ENCODE measurements around the gene MSMB. TPM values are rescaled to one million over a fixed set of nuclear protein-coding genes. Genes with fewer than 3 reads are reported as not detected.

MSMB gene
- total and polyA plus RNA-seq, 2 of the 8 experiments (the other 6 are each of a cell fraction or from before 2014, with no cell fraction given) = not detected

GRCh38 chr10:46024948-46025347, 21.1 kb downstream of the MSMB start:
- Histone ChIP-seq H4K20me1 (replicated peaks in 1 of 2; ENCODE audit: control insufficient read depth in 1 of 2, insufficient read depth in 2 of 2, low read length in 2 of 2) (peaks cover 3 to 21% of the 10 kb centered on the region in 2 experiments), H2BK15ac (ENCODE audit: low read length) (no peak overlapping the region), H2BK120ac (replicated peaks; ENCODE audit: low read depth, low read length) (no peak overlapping the region), H3K23me2 (ENCODE audit: low read depth, low read length) (peaks cover 3% of the 10 kb centered on the region; the same call in 1 of the 2 replicates), H3K4me1 (replicated peaks in 1 of 4; ENCODE audit: control insufficient read depth in 3 of 4, insufficient read depth in 4 of 4, low read length in 3 of 4) (peaks cover 0 to 16% (median 5%) of the 10 kb centered on the region in 4 experiments; a peak in 5 of 7 replicates), H2BK5ac (ENCODE audit: low read depth, low read length) (no peak overlapping the region), H3K4me3 (ENCODE audit: extremely low read depth in 1 of 4, insufficient read depth in 2 of 4, low read depth in 3 of 4, low read length in 4 of 4) (no peak overlapping the region), H3K56ac (replicated peaks; ENCODE audit: insufficient read length, low read depth, low read length) (no peak overlapping the region), H2AFZ (ENCODE audit: low read length) (no peak overlapping the region), H3K18ac (ENCODE audit: extremely low read depth, low read length) (no peak overlapping the region), H3K9ac (replicated peaks in 1 of 4; ENCODE audit: extremely low read depth in 1 of 4, low read depth in 3 of 4, low read length in 3 of 4) (no peak overlapping the region), H4K5ac (ENCODE audit: insufficient read length, low read depth, low read length) (no peak overlapping the region), H3K79me2 (ENCODE audit: control insufficient read depth in 1 of 2, insufficient read depth in 2 of 2, low read length in 2 of 2) (peaks cover 0 to 78% of the 10 kb centered on the region in 2 experiments; a peak in 3 of 4 replicates), H4K91ac (replicated peaks; ENCODE audit: insufficient read length, low read length) (no peak overlapping the region), H2AK5ac (ENCODE audit: low read depth, low read length) (no peak overlapping the region), H3K14ac (ENCODE audit: insufficient read length) (no peak overlapping the region), H3K23ac (ENCODE audit: insufficient read length) (no peak overlapping the region), H3K27me3 (replicated peaks in 1 of 4; ENCODE audit: control insufficient read depth in 3 of 4, extremely low read depth in 1 of 4, insufficient read depth in 3 of 4, low read length in 3 of 4) (no peaks in the 10 kb centered on the region), H4K8ac (ENCODE audit: extremely low read depth, insufficient read depth, low read length) (no peak overlapping the region), H3K4ac (replicated peaks; ENCODE audit: insufficient read length, low read depth, low read length) (no peak overlapping the region), H3K27ac (ENCODE audit: low read depth, low read length) (no peak overlapping the region), H3K4me2 (ENCODE audit: insufficient read depth in 1 of 2, low read depth in 2 of 2, low read length in 2 of 2) (no peak overlapping the region), H3K79me1 (ENCODE audit: low read depth, low read length) (peaks cover 2% of the 10 kb centered on the region; the same call in 1 of the 2 replicates), H3K36me3 (ENCODE audit: control insufficient read depth in 2 of 4, insufficient read depth in 4 of 4, low read length in 3 of 4) (no peaks in the 10 kb centered on the region), H2BK20ac (ENCODE audit: low read length) (no peak overlapping the region), H2BK12ac (ENCODE audit: low read depth, low read length) (no peak overlapping the region), H3K9me3 (ENCODE audit: insufficient read depth in 2 of 2, low read depth in 1 of 2, low read length in 1 of 2) (no peaks in the 10 kb centered on the region)
- POLR2A ChIA-PET (ENCODE audit: partially characterized antibody) = no interaction called here
- DNase-seq (ENCODE audit: low read depth in 1 of 2, low spot score in 2 of 2) = no peak
- no peak for FAIRE-seq
- CTCF ChIA-PET (ENCODE audit: partially characterized antibody) = interaction anchor here (1.0 to 1.2 kb wide), 2 partner anchors 23 to 200 kb away, joined by 3 read pairs; no protein-coding TSS in a partner anchor
- TF ChIP-seq SAP30 (IDR thresholded peaks at IDR 0.05; ENCODE audit: insufficient read depth, insufficient replicate concordance, low read length) = no peak
- no peak for TF ChIP-seq SRF (IDR thresholded peaks at IDR 0.05; ENCODE audit: low read depth, low read length)
- TF ChIP-seq CBX8 (IDR thresholded peaks at IDR 0.05; ENCODE audit: borderline replicate concordance, low read depth, low read length) = no peak
- no peak for TF ChIP-seq SP4 (IDR thresholded peaks at IDR 0.05; ENCODE audit: low read length)
- no peak for TF ChIP-seq YY1 (IDR thresholded peaks at IDR 0.05; ENCODE audit: low read depth, low read length)
- TF ChIP-seq PHF8 (conservative IDR thresholded peaks at IDR 0.05; ENCODE audit: low read depth, low read length) = no peak
- no peak for TF ChIP-seq SUZ12 (IDR thresholded peaks at IDR 0.05; ENCODE audit: low read length)
- no peak for TF ChIP-seq EGR1 (IDR thresholded peaks at IDR 0.05; ENCODE audit: borderline replicate concordance, low read depth, low read length)
- TF ChIP-seq TAF7 (optimal IDR thresholded peaks at IDR 0.05; ENCODE audit: borderline replicate concordance, low read depth, low read length) = no peak
- no peak for TF ChIP-seq ATF3 (IDR thresholded peaks at IDR 0.05; ENCODE audit: insufficient read depth, low read depth, low read length)
- TF ChIP-seq TBP (IDR thresholded peaks at IDR 0.05; ENCODE audit: low read depth, low read length) = no peak
- TF ChIP-seq HDAC6 (IDR thresholded peaks at IDR 0.05; ENCODE audit: low read depth, low read length) = no peak
- TF ChIP-seq GTF2F1 (IDR thresholded peaks at IDR 0.05; ENCODE audit: borderline replicate concordance, low read depth, low read length) = no peak
- TF ChIP-seq RXRA (IDR thresholded peaks at IDR 0.05; ENCODE audit: insufficient read depth, low read depth, low read length) = no peak
- TF ChIP-seq TEAD4 (IDR thresholded peaks at IDR 0.05; ENCODE audit: low read depth, low read length) = no peak

Measured in H1 (cell line).